Measurements from ENCODE around the gene TPGS2. TPM values are rescaled to one million over a fixed set of nuclear protein-coding genes. Genes with fewer than 3 reads are reported as not detected.

Gene TPGS2, protein sequence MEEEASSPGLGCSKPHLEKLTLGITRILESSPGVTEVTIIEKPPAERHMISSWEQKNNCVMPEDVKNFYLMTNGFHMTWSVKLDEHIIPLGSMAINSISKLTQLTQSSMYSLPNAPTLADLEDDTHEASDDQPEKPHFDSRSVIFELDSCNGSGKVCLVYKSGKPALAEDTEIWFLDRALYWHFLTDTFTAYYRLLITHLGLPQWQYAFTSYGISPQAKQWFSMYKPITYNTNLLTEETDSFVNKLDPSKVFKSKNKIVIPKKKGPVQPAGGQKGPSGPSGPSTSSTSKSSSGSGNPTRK
- 95.4 and 101 TPM in 2 replicates for total RNA-seq

GRCh38 chr18:36828630-36829361, at the start of gene TPGS2, which contains the start of gene KIAA1328:
TPGS2 (minus strand) TSS chr18:36829002; CDS start chr18:36828767, 235 bp downstream.
KIAA1328 (plus strand) TSS chr18:36829127; CDS start chr18:36829139, 12 bp downstream.

Other genes with a start within 250 kb of the TPGS2 start
- 3.2 and 3.3 TPM in 2 replicates for gene KIAA1328, start 125 bp upstream of the TPGS2 start, total RNA-seq

Data from bronchial smooth muscle cell (primary cell).